ENCODE results near the gene AARS2. TPM values are rescaled to one million over a fixed set of nuclear protein-coding genes. Genes with fewer than 3 reads are reported as not detected.

The AARS2 gene
- total RNA-seq, 5 donors from 2014 or later (not counting 1 experiment from before 2014, with no cell fraction given): 16.7 to 28.5 (median 25.8) TPM

DNA sequence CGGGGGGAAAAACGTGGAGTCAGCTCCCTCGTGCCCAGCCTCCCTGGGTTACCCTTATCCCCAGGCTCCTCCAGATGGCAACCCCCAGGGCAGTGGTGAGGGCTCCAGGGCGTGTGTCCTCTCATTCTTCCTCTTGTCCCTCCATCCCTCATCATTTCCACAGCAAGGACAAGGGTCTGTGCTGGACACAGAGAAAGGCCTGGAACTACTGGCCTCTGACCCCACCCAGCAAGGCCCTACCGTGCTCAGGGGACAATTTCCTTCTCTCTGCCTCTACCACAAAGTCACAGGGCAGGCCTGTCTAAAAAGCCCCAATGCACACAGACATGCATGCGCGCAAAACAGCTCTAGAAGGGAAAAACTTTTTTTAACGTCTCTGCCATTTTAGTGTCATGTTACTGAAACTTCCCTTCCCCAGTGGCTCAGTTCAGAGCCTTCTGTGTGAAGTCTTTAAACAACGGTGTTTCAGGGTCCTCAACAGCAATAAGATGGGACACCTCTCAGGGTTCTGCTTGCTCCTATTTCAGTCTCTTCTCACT is 54.8 kb downstream of the AARS2 start:
- Mint-ChIP-seq H3K4me3 (peak overlapping the region; percentile 79 to 86 (median 86)), H3K27ac (peak overlapping the region; percentile 84 to 93), H3K36me3 (peaks cover 22% of the 10 kb centered on the region), H3K4me1 (peaks cover 52 to 74% (median 63%) of the 10 kb centered on the region in 3 donors), H3K27me3 (no peaks in the 10 kb centered on the region), H3K9me3 (no peaks in the 10 kb centered on the region)
- no peak for DNase-seq
- H3K4me1 ChIP-seq (ENCODE audit: control insufficient read depth in 1 of 2, extremely low read depth in 1 of 2, insufficient read depth in 2 of 2, low read length in 2 of 2): peaks cover 9 to 56% of the 10 kb centered on the region in 2 experiments
- no peaks in the 10 kb centered on the region for H3K9me3 ChIP-seq
- H3K4me3 ChIP-seq (ENCODE audit: control insufficient read depth in 1 of 2, extremely low read depth in 1 of 2, low read length in 1 of 2): no peak overlapping the region
- ChIA-PET POLR2A (no interaction called here), CTCF (no interaction called here)
- no peaks in the 10 kb centered on the region for H3K27me3 ChIP-seq (replicated peaks in 1 of 2; ENCODE audit: control insufficient read depth in 2 of 2, extremely low read depth in 1 of 2, insufficient read depth in 2 of 2, low read length in 1 of 2)
- no peak for ATAC-seq (replicated peaks in 1 of 4)
- peak overlapping the region; percentile 71 for H3K27ac ChIP-seq (ENCODE audit: low read length)
- H3K36me3 ChIP-seq (ENCODE audit: control insufficient read depth in 2 of 2, extremely low read depth in 1 of 2, insufficient read depth in 1 of 2, low read length in 1 of 2): peaks cover 7 to 51% of the 10 kb centered on the region in 2 donors
- WGBS (ENCODE audit: insufficient coverage): 100% methylated on average over 4 of the region's 9 CpGs

DNA sequence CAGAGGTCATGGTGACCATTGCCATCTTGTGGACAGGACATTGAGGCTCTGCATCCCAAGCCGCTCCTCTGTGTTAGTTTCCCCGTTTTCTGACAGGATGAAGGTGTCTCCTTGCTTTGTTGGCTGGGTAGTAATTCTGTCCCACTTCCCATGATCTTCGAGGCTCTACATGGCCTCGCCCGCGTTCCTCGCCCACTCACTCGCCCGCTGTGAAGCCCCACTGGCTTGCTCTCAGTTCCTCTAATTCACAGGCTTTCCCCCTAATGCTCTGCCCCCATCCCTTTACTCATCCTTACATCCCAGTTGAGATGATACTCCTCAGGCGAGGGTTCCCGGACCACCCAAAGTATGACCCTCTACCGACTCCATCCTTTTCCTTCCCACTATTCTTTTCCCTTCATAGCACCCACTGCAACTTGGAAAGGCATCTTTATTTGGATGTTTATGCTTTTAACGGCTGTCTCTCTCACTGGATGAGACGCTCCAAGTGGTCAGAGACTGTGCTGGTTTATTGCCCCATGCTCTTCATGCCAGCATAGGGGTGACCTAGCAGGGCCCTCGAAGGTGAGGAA is 55.3 kb downstream of the AARS2 start:
- H3K27ac ChIP-seq (ENCODE audit: low read length): peak overlapping the region; percentile 71
- WGBS (ENCODE audit: insufficient coverage): 81% methylated on average over 5 of the region's 15 CpGs
- Mint-ChIP-seq H3K36me3 (peaks cover 27% of the 10 kb centered on the region), H3K27me3 (no peaks in the 10 kb centered on the region), H3K27ac (peak overlapping the region; percentile 84 to 93), H3K4me3 (peak overlapping the region; percentile 79 to 86 (median 86)), H3K4me1 (peaks cover 51 to 73% (median 63%) of the 10 kb centered on the region in 3 donors), H3K9me3 (no peaks in the 10 kb centered on the region)
- CTCF ChIA-PET: interaction anchor here in 1 of 2 donors (1.4 to 1.5 kb wide), 2 partner anchors 12 to 15 kb away, joined by 6 to 9 read pairs; partner anchors contain the start of gene HSP90AB1
- peak overlapping the region; percentile 15 to 34 for H3K4me3 ChIP-seq (ENCODE audit: control insufficient read depth in 1 of 2, extremely low read depth in 1 of 2, low read length in 1 of 2)
- ATAC-seq (replicated peaks in 1 of 4) (peak in 1 of 4 experiments; percentile 2), DNase-seq (no peak)
- POLR2A ChIA-PET: interaction anchor here (1.7 to 3.1 kb wide), 2 partner anchors 10 kb away, joined by 7 to 28 read pairs; partner anchors contain the start of gene HSP90AB1 (in 1 of the 2)
- no peaks in the 10 kb centered on the region for H3K9me3 ChIP-seq
- peaks cover 7 to 56% of the 10 kb centered on the region in 2 donors for H3K36me3 ChIP-seq (ENCODE audit: control insufficient read depth in 2 of 2, extremely low read depth in 1 of 2, insufficient read depth in 1 of 2, low read length in 1 of 2)
- H3K27me3 ChIP-seq (replicated peaks in 1 of 2; ENCODE audit: control insufficient read depth in 2 of 2, extremely low read depth in 1 of 2, insufficient read depth in 2 of 2, low read length in 1 of 2): no peaks in the 10 kb centered on the region
- peaks cover 5 to 51% of the 10 kb centered on the region in 2 experiments for H3K4me1 ChIP-seq (ENCODE audit: control insufficient read depth in 1 of 2, extremely low read depth in 1 of 2, insufficient read depth in 2 of 2, low read length in 2 of 2)

DNA sequence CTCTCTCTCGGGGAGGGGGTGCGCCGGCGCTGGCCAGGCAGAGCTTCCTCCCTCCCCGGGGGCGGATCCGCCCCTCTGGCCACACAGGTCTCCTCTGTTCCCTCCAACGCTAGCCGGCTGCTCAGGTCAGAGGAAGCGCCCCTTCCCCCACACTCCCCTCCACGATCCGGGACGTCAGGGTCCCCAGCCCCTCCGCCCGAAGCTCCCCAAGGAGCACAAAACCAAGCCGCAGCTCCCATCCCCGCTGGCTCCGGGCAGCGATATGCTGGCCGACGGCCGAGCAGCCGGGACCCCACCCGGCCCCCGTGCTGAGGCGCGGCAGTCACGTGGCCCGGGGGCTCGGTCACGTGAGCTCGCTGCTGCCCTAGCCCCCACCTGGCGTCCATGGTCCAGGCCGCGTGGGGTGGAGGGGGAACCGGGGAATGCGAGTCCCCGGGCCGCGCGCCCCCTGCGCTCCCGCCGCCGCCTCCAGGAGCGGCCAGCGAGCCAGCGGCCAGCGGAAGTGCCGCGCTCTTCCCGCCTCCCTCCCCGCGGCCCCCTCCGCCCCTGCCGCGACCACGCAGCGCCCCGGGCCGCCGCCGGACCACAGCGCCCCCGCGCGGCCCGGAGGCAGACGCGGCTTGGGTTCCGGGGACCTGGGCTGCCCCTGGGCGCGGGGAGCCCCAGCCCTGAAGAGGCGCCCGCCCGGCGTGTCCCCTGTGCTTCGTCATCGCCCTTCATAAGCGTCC is 56.0 kb downstream of the AARS2 start, which contains the start of gene SLC35B2:
SLC35B2 (minus strand) TSS at position 504 of the 728 bp plus-strand sequence; CDS start at position 386, 118 bp downstream.
- Mint-ChIP-seq H3K4me3 (peak within 1 kb of the TSS; percentile 85 to 90 (median 86)), H3K4me1 (peaks cover 49 to 70% (median 61%) of the 10 kb centered on the region in 3 donors), H3K27ac (peak within 1 kb of the TSS; percentile 93 to 94), H3K36me3 (peaks cover 32% of the 10 kb centered on the region), H3K27me3 (no peaks in the 10 kb centered on the region), H3K9me3 (no peaks in the 10 kb centered on the region)
- 0% methylated on average over 77 of the region's 80 CpGs for WGBS (ENCODE audit: insufficient coverage)
- ChIA-PET POLR2A (interaction anchor here (0.6 to 3.1 kb wide), 3 partner anchors 9 to 31 kb away, joined by 4 to 28 read pairs (median 7); partner anchors contain the start of gene HSP90AB1 (in 1 of the 2)), CTCF (interaction anchor here (0.6 to 2.8 kb wide), 8 partner anchors 9 to 84 kb away, joined by 3 to 15 read pairs (median 6); partner anchors contain the start of genes HSP90AB1 (in 1 of the 2) and SLC29A1 (in 1 of the 2))
- Histone ChIP-seq H3K9me3 (no peaks in the 10 kb centered on the region), H3K36me3 (ENCODE audit: control insufficient read depth in 2 of 2, extremely low read depth in 1 of 2, insufficient read depth in 1 of 2, low read length in 1 of 2) (peaks cover 7 to 61% of the 10 kb centered on the region in 2 donors), H3K27me3 (replicated peaks in 1 of 2; ENCODE audit: control insufficient read depth in 2 of 2, extremely low read depth in 1 of 2, insufficient read depth in 2 of 2, low read length in 1 of 2) (no peaks in the 10 kb centered on the region), H3K27ac (ENCODE audit: low read length) (peak within 1 kb of the TSS; percentile 71), H3K4me3 (ENCODE audit: control insufficient read depth in 1 of 2, extremely low read depth in 1 of 2, low read length in 1 of 2) (peak within 1 kb of the TSS; percentile 73 to 75), H3K4me1 (ENCODE audit: control insufficient read depth in 1 of 2, extremely low read depth in 1 of 2, insufficient read depth in 2 of 2, low read length in 2 of 2) (peaks cover 5 to 45% of the 10 kb centered on the region in 2 experiments)
- peak in 33 of 35 experiments; percentile 32 to 85 (median 52) for DNase-seq
- peak; percentile 74 to 86 (median 84) for ATAC-seq (replicated peaks in 1 of 4)

DNA sequence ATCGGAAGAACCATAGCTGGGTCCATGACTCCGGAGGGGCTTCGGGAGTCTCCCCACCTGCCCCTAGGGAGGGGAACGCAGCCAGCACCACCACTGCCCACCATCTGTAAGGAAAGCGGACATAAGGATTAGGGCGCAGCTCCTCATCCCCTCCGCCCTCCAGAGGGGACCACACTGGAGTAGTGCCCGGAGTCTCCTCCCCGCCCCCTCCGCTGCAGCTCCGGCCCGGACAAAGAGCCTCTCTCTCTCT is 56.4 kb downstream of the AARS2 start:
- ChIA-PET CTCF (interaction anchor here (0.5 to 2.8 kb wide), 11 partner anchors 8 to 85 kb away, joined by 3 to 15 read pairs (median 5); partner anchors contain the start of genes HSP90AB1 (in 2 of the 2) and SLC29A1 (in 1 of the 2)), POLR2A (interaction anchor here (0.6 to 3.1 kb wide), 3 partner anchors 9 to 32 kb away, joined by 4 to 28 read pairs (median 7); partner anchors contain the start of gene HSP90AB1 (in 1 of the 2))
- Histone ChIP-seq H3K27me3 (replicated peaks in 1 of 2; ENCODE audit: control insufficient read depth in 2 of 2, extremely low read depth in 1 of 2, insufficient read depth in 2 of 2, low read length in 1 of 2) (no peaks in the 10 kb centered on the region), H3K27ac (ENCODE audit: low read length) (peak overlapping the region; percentile 71), H3K4me3 (ENCODE audit: control insufficient read depth in 1 of 2, extremely low read depth in 1 of 2, low read length in 1 of 2) (peak overlapping the region; percentile 73 to 75), H3K9me3 (no peaks in the 10 kb centered on the region), H3K4me1 (ENCODE audit: control insufficient read depth in 1 of 2, extremely low read depth in 1 of 2, insufficient read depth in 2 of 2, low read length in 2 of 2) (peaks cover 5 to 40% of the 10 kb centered on the region in 2 experiments), H3K36me3 (ENCODE audit: control insufficient read depth in 2 of 2, extremely low read depth in 1 of 2, insufficient read depth in 1 of 2, low read length in 1 of 2) (peaks cover 10 to 64% of the 10 kb centered on the region in 2 donors)
- 1% methylated on average over 10 of the region's 12 CpGs for WGBS (ENCODE audit: insufficient coverage)
- H3K9me3 Mint-ChIP-seq: no peaks in the 10 kb centered on the region
- H3K27me3 Mint-ChIP-seq: no peaks in the 10 kb centered on the region
- peak in 1 of 4 experiments; percentile 13 for ATAC-seq (replicated peaks in 1 of 4)
- peaks cover 51 to 70% (median 63%) of the 10 kb centered on the region in 3 donors for H3K4me1 Mint-ChIP-seq
- peak overlapping the region; percentile 85 to 90 (median 86) for H3K4me3 Mint-ChIP-seq
- peaks cover 37% of the 10 kb centered on the region for H3K36me3 Mint-ChIP-seq
- H3K27ac Mint-ChIP-seq: peak overlapping the region; percentile 90 to 94
- DNase-seq: no peak

DNA sequence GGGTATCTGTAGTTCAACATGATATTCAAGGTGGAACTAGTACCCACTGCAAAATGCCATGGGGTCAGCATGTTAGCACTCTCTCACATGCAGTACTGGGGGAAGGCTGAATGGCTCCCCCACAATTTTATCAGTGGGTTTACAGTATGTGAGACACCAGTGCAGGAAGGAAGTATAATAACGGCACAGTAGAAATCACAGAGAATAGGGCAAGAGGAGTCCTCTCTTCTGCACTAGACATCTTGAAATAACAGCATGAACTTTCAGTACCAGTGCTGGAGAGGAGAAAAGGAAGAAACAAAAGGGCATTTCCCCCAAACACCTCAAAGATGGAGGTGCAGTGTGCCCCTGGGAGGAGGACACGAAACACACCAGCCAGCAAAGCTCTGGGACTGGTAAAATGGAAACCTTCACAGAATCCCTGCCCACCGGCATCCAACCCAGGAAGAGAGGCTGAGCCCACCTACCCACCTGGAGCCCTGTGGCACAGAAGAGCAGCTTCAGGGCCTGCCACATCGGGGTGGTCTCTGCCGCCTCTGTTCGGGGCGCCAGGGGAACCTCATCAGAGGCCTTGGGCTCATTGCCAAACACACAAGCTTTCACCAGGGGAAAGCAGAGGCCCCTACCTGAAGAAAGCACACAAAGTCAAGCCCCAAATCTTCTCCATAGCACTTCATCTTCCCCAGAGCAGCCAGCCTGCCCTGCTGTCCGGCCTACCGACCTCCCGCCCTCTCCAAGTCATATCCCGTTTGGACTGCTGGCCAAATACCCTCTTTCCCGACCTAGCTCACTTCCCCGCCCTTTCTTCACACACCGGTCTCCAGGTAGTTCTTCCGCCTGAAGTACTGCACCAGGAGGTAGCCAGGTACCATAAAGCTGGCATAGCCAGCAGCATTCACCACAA is 57.0 kb downstream of the AARS2 start:
- H3K36me3 Mint-ChIP-seq: peaks cover 41% of the 10 kb centered on the region

More for the DNA sequence above, 57.0 kb downstream of the AARS2 start:
- Mint-ChIP-seq H3K9me3 (no peaks in the 10 kb centered on the region), H3K4me1 (peaks cover 56 to 71% (median 64%) of the 10 kb centered on the region in 3 donors), H3K27me3 (no peaks in the 10 kb centered on the region), H3K27ac (peak overlapping the region; percentile 90 to 94), H3K4me3 (peak overlapping the region; percentile 85 to 90 (median 86))
- peaks cover 10 to 69% of the 10 kb centered on the region in 2 donors for H3K36me3 ChIP-seq (ENCODE audit: control insufficient read depth in 2 of 2, extremely low read depth in 1 of 2, insufficient read depth in 1 of 2, low read length in 1 of 2)
- CTCF ChIA-PET: interaction anchor here (0.5 to 2.8 kb wide), 10 partner anchors 8 to 86 kb away, joined by 3 to 15 read pairs (median 5); partner anchors contain the start of genes HSP90AB1 (in 2 of the 2) and SLC29A1 (in 1 of the 2)
- DNase-seq (peak in 1 of 35 experiments; percentile 53), ATAC-seq (replicated peaks in 1 of 4) (peak in 2 of 4 experiments; percentile 1 to 17)
- no peaks in the 10 kb centered on the region for H3K9me3 ChIP-seq
- POLR2A ChIA-PET: interaction anchor here (0.5 to 3.1 kb wide), 3 partner anchors 8 to 127 kb away, joined by 7 to 28 read pairs (median 11); partner anchors contain the start of gene HSP90AB1 (in 1 of the 2)
- H3K4me1 ChIP-seq (ENCODE audit: control insufficient read depth in 1 of 2, extremely low read depth in 1 of 2, insufficient read depth in 2 of 2, low read length in 2 of 2): peaks cover 5 to 37% of the 10 kb centered on the region in 2 experiments
- no peaks in the 10 kb centered on the region for H3K27me3 ChIP-seq (replicated peaks in 1 of 2; ENCODE audit: control insufficient read depth in 2 of 2, extremely low read depth in 1 of 2, insufficient read depth in 2 of 2, low read length in 1 of 2)
- peak overlapping the region; percentile 73 to 75 for H3K4me3 ChIP-seq (ENCODE audit: control insufficient read depth in 1 of 2, extremely low read depth in 1 of 2, low read length in 1 of 2)
- WGBS (ENCODE audit: insufficient coverage): 5% methylated on average over 14 of the region's 15 CpGs
- H3K27ac ChIP-seq (ENCODE audit: low read length): peak overlapping the region; percentile 71

Data from T-cell (primary cell).